GM12873 (cell line): ENCODE data around the gene MXRA8.

Source experiments
- CTCF ChIP-seq: IDR thresholded peaks from 2 replicates; pipeline ENCODE4 v1.5.1; 2012; ENCODE audit warnings: low read depth, mild to moderate bottlenecking, moderate library complexity, low read length, control low read depth; ENCODE audit not compliant: insufficient read depth; ENCODE audit errors: missing control alignments

The MXRA8 gene

GRCh38 chr1:1401457-1402010, 43.2 kb upstream of the MXRA8 start:
- no peak for TF ChIP-seq CTCF

GRCh38 chr1:1400576-1401456, 42.5 kb upstream of the MXRA8 start:
- no peak for TF ChIP-seq CTCF

- TF ChIP-seq CTCF, result no peak
These were observed 41.7 kb upstream of the MXRA8 start for GRCh38 chr1:1399872-1400575.

GRCh38 chr1:1399187-1399871, 41.0 kb upstream of the MXRA8 start, which contains the start of gene CCNL2:
Gene CCNL2, minus strand, starts transcription at chr1:1399335. Its CDS starts 29 bp downstream, at chr1:1399306.
- TF ChIP-seq CTCF, result peak; percentile 68

- TF ChIP-seq CTCF, result no peak
These were observed 40.4 kb upstream of the MXRA8 start for GRCh38 chr1:1398677-1399186.

- TF ChIP-seq CTCF, result no peak
These were observed 39.6 kb upstream of the MXRA8 start for GRCh38 chr1:1397839-1398523.
